OCI-LY7 (cell line): ENCODE results near the gene FUT8. TPM values are rescaled to one million over a fixed set of nuclear protein-coding genes. Genes with fewer than 3 reads are reported as not detected.
A peak's percentile ranks its signal among the peaks of the same experiment; 100 is the strongest.

Experiments
- BruUV-seq: library from RNA; stranded (reverse); fragments of 400-500 nt; replicated peaks from 2 replicates; lab custom pipeline; 2021; lab: Mats Ljungman, UMichigan
- CTCF ChIA-PET: fragments of 300-600 bp; sonication (Branson Sonifier 250); formaldehyde crosslinking; loops from one replicate; lab custom pipeline; 2022; ENCODE audit warnings: antibody characterized with exemption; ENCODE audit not compliant: unreplicated experiment; lab: Charles Lee
- POLR2A ChIA-PET: fragments of 300-600 bp; sonication (Branson Sonifier 250); formaldehyde crosslinking; loops from one replicate; lab custom pipeline; 2022; ENCODE audit warnings: antibody characterized with exemption; lab: Charles Lee
- DNase-seq: peaks from one replicate; pipeline ENCODE4 v3.0.0-alpha.2; 2015; ENCODE audit warnings: low spot score
- H2AFZ ChIP-seq: fragments of 200-600 bp; sonication (generic), shearing (Covaris generic); 2 replicates; pipeline ENCODE4 v1.6.1; 2014; ENCODE audit warnings: mild to moderate bottlenecking, antibody characterized with exemption, low read length, moderate library complexity
- H3K27ac ChIP-seq: fragments of 200-600 bp; sonication (generic); 2 replicates; pipeline ENCODE4 v1.5.1; 2014; ENCODE audit warnings: mixed run types, low read depth, mild to moderate bottlenecking, moderate library complexity, low read length, inconsistent platforms; ENCODE audit not compliant: poor library complexity, severe bottlenecking
- H3K36me3 ChIP-seq: fragments of 200-600 bp; sonication (generic); 2 replicates; pipeline ENCODE4 v1.6.1; 2014; ENCODE audit warnings: mild to moderate bottlenecking, antibody characterized with exemption, low read length, moderate library complexity, mixed read lengths; ENCODE audit not compliant: insufficient read depth
- H3K4me1 ChIP-seq: fragments of 200-600 bp; sonication (generic); 2 replicates; pipeline ENCODE4 v1.5.1; 2014; ENCODE audit warnings: mild to moderate bottlenecking, low read length; ENCODE audit not compliant: insufficient read depth, poor library complexity, severe bottlenecking
- H3K4me2 ChIP-seq: fragments of 200-600 bp; sonication (generic); 2 replicates; pipeline ENCODE4 v1.6.1; 2014; ENCODE audit warnings: mild to moderate bottlenecking, low read length
- H3K4me3 ChIP-seq: fragments of 200-600 bp; sonication (generic); 2 replicates; pipeline ENCODE4 v1.5.1; 2014; ENCODE audit warnings: mild to moderate bottlenecking, low read depth, low read length; ENCODE audit not compliant: poor library complexity, severe bottlenecking
- H3K79me2 ChIP-seq: fragments of 200-600 bp; sonication (generic); 2 replicates; pipeline ENCODE4 v1.6.1; 2016; ENCODE audit warnings: low read depth, mild to moderate bottlenecking, low read length, moderate library complexity, mixed read lengths; ENCODE audit not compliant: insufficient read depth
- H3K9me2 ChIP-seq: fragments of 200-600 bp; sonication (generic); 2 replicates; pipeline ENCODE4 v1.6.1; 2016; ENCODE audit warnings: mild to moderate bottlenecking, low read length, mixed read lengths; ENCODE audit not compliant: insufficient read depth
- H3K9me3 ChIP-seq: fragments of 200-600 bp; sonication (generic); 2 replicates; pipeline ENCODE4 v1.6.1; 2014; ENCODE audit warnings: mild to moderate bottlenecking, mixed run types, low read length, mixed read lengths
- H4K20me1 ChIP-seq: fragments of 200-600 bp; sonication (generic); 2 replicates; pipeline ENCODE4 v1.6.1; 2014; ENCODE audit warnings: mild to moderate bottlenecking, antibody characterized with exemption, low read length, moderate library complexity, mixed read lengths; ENCODE audit not compliant: insufficient read depth
- CTCF ChIP-seq: fragments of 200-600 bp; sonication (generic); conservative IDR thresholded peaks from 2 replicates; pipeline ENCODE4 v1.5.1; 2014; ENCODE audit warnings: mild to moderate bottlenecking, antibody characterized with exemption, low read length, moderate library complexity, mixed read lengths
- EZH2phosphoT487 ChIP-seq: fragments of 200-600 bp; sonication (generic); IDR thresholded peaks from 2 replicates; pipeline ENCODE4 v1.6.1; 2018; ENCODE audit warnings: low read depth, borderline replicate concordance, mild to moderate bottlenecking, mixed run types, antibody characterized with exemption, low read length, moderate library complexity, mixed read lengths
- intact Hi-C: fragments of 100-400 bp; cut with micrococcal nuclease; formaldehyde crosslinking; loops from one replicate; pipeline ENCODE4 v1.10.0; 2022; ENCODE audit not compliant: unreplicated experiment
- total RNA-seq, 2 experiments: library from RNA; depleted of rRNA in 1 of 2; stranded (reverse); fragments of >200 nt in 1 of 2; shearing (Covaris generic) in 1 of 2; gene quantifications; 2 replicates each; pipeline ENCODE4 v1.2.3, GENCODE V29; 2014 to 2022

Gene FUT8
- total RNA-seq, 2 experiments from 2014 or later: 90.3 to 174 TPM

- Histone ChIP-seq H3K4me3 (no peak overlapping the region), H4K20me1 (peaks cover 13% of the 10 kb centered on the region), H3K36me3 (peaks cover 7% of the 10 kb centered on the region), H3K9me2 (no peaks in the 10 kb centered on the region), H3K79me2 (peaks cover 100% of the 10 kb centered on the region), H3K4me2 (no peak overlapping the region), H3K27ac (no peak overlapping the region), H2AFZ (no peak overlapping the region), H3K4me1 (peaks cover 39% of the 10 kb centered on the region), H3K9me3 (0 out of 2 replicates have a peak, but pooled peaks cover 4% of the 10 kb centered on the region)
- intact Hi-C loops: no loop called here
- ChIA-PET CTCF (no interaction called here), POLR2A (interaction anchor here (0.5 to 0.7 kb wide), 3 partner anchors 10 to 1801 kb away, joined by 3 to 4 read pairs (median 3); no protein-coding TSS in a partner anchor)
- BruUV-seq: no TSS peak
- no peak for TF ChIP-seq CTCF
- no peak for DNase-seq
Measured at GRCh38 chr14:65550779-65551643, 138.5 kb downstream of the FUT8 start.

- ChIA-PET CTCF (no interaction called here), POLR2A (interaction anchor here (0.5 to 2.3 kb wide), 9 partner anchors 9 to 200 kb away, joined by 3 to 12 read pairs (median 4); no protein-coding TSS in a partner anchor)
- BruUV-seq: no TSS peak
- Histone ChIP-seq H4K20me1 (peaks cover 18% of the 10 kb centered on the region), H2AFZ (no peak overlapping the region), H3K4me2 (no peak overlapping the region), H3K27ac (no peak overlapping the region), H3K36me3 (peaks cover 7% of the 10 kb centered on the region), H3K9me3 (0 out of 2 replicates have a peak, but pooled peaks cover 4% of the 10 kb centered on the region), H3K4me3 (no peak overlapping the region), H3K79me2 (peaks cover 100% of the 10 kb centered on the region), H3K9me2 (no peaks in the 10 kb centered on the region), H3K4me1 (peaks cover 41% of the 10 kb centered on the region)
- DNase-seq: no peak
- no peak for TF ChIP-seq CTCF
- TF ChIP-seq EZH2phosphoT487: no peak
- intact Hi-C loops: no loop called here
Measured at GRCh38 chr14:65552724-65553123, 140.2 kb downstream of the FUT8 start.

GRCh38 chr14:65554837-65555236 lies 142.3 kb downstream of the FUT8 start:
- peaks cover 18% of the 10 kb centered on the region for H4K20me1 ChIP-seq
- no peak for DNase-seq
- TF ChIP-seq EZH2phosphoT487: no peak
- no peak overlapping the region for H3K4me3 ChIP-seq
- BruUV-seq: no TSS peak
- POLR2A ChIA-PET: interaction anchor here (0.6 to 2.7 kb wide), 7 partner anchors 13 to 345 kb away, joined by 3 to 10 read pairs (median 4); no protein-coding TSS in a partner anchor
- 0 out of 2 replicates have a peak, but pooled peaks cover 4% of the 10 kb centered on the region for H3K9me3 ChIP-seq
- intact Hi-C loops: no loop called here
- no peaks in the 10 kb centered on the region for H3K36me3 ChIP-seq
- no peak overlapping the region for H3K27ac ChIP-seq
- peak overlapping the region; percentile 37 for H3K4me2 ChIP-seq
- H2AFZ ChIP-seq: no peak overlapping the region
- H3K79me2 ChIP-seq: peaks cover 100% of the 10 kb centered on the region
- peaks cover 25% of the 10 kb centered on the region for H3K4me1 ChIP-seq
- no peaks in the 10 kb centered on the region for H3K9me2 ChIP-seq
- CTCF ChIA-PET: no interaction called here
